Daoy (cell line): Measurements from ENCODE around the gene STIM1. TPM values are rescaled to one million over a fixed set of nuclear protein-coding genes. Genes with fewer than 3 reads are reported as not detected.
A peak's percentile ranks its signal among the peaks of the same experiment; 100 is the strongest.
"Not testable (repeated sequence)": the region's sequence is repeated elsewhere in the genome, so short reads cannot be mapped to it uniquely, and the experiment has no call there.

Experiments
- DNase-seq: peaks from one replicate; pipeline ENCODE4 v3.0.0-alpha.2; 2015; ENCODE audit warnings: low read depth
- total RNA-seq: library from RNA; depleted of rRNA; stranded (reverse); fragments of >200 nt; shearing (Covaris generic); gene quantifications from 2 replicates; pipeline ENCODE4 v1.2.3, GENCODE V29; 2014

Gene STIM1
- total RNA-seq, 1 experiment from 2014 or later: 7.7 TPM

GRCh38 chr11:3885855-3886254 is 30.4 kb downstream of the STIM1 start:
- DNase-seq: peak; percentile 11

GRCh38 chr11:3886985-3887384 is 31.5 kb downstream of the STIM1 start:
- DNase-seq: no peak

- DNase-seq: no peak
Measured at GRCh38 chr11:3888876-3889275, 33.4 kb downstream of the STIM1 start.

GRCh38 chr11:3890014-3890413 is 34.5 kb downstream of the STIM1 start:
- no peak for DNase-seq

GRCh38 chr11:3890806-3891205 is 35.3 kb downstream of the STIM1 start:
- DNase-seq: no peak

- no peak for DNase-seq
Measured at GRCh38 chr11:3891751-3892150, 36.3 kb downstream of the STIM1 start.

- DNase-seq: no peak
Measured at GRCh38 chr11:3892156-3892555, 36.7 kb downstream of the STIM1 start.

- no peak for DNase-seq
Measured at GRCh38 chr11:3893311-3893710, 37.8 kb downstream of the STIM1 start.

- peak; percentile 25 for DNase-seq
Measured at GRCh38 chr11:3894128-3894731, 38.8 kb downstream of the STIM1 start.

GRCh38 chr11:3896644-3897043 is 41.2 kb downstream of the STIM1 start:
- no peak for DNase-seq

- DNase-seq: not testable (repeated sequence)
Measured at GRCh38 chr11:3900230-3900629, 44.8 kb downstream of the STIM1 start.

GRCh38 chr11:3901249-3902025 is 46.0 kb downstream of the STIM1 start:
- DNase-seq: no peak

- DNase-seq: no peak
Measured at GRCh38 chr11:3902441-3902840, 47.0 kb downstream of the STIM1 start.

GRCh38 chr11:3903207-3903896 is 47.9 kb downstream of the STIM1 start:
- no peak for DNase-seq

- DNase-seq: no peak
Measured at GRCh38 chr11:3904228-3904627, 48.8 kb downstream of the STIM1 start.

GRCh38 chr11:3905080-3905953 is 49.9 kb downstream of the STIM1 start:
- DNase-seq: peak; percentile 60

- DNase-seq: no peak
Measured at GRCh38 chr11:3906166-3906565, 50.7 kb downstream of the STIM1 start.

GRCh38 chr11:3907590-3907989 is 52.1 kb downstream of the STIM1 start:
- no peak for DNase-seq

- DNase-seq: no peak
Measured at GRCh38 chr11:3909901-3910300, 54.4 kb downstream of the STIM1 start.

GRCh38 chr11:3911908-3912505 is 56.5 kb downstream of the STIM1 start:
- no peak for DNase-seq

- DNase-seq: no peak
Measured at GRCh38 chr11:3913921-3914320, 58.5 kb downstream of the STIM1 start.
